Amniotic stem cell (primary cell): Measurements from ENCODE around the gene BAG5.
"Not testable (repeated sequence)": the region's sequence is repeated elsewhere in the genome, so short reads cannot be mapped to it uniquely, and the experiment has no call there.

Experiments used
- DNase-seq: peaks from one replicate; lab custom pipeline; 2025; lab: John Stamatoyannopoulos, UW

BAG5 gene

DNA sequence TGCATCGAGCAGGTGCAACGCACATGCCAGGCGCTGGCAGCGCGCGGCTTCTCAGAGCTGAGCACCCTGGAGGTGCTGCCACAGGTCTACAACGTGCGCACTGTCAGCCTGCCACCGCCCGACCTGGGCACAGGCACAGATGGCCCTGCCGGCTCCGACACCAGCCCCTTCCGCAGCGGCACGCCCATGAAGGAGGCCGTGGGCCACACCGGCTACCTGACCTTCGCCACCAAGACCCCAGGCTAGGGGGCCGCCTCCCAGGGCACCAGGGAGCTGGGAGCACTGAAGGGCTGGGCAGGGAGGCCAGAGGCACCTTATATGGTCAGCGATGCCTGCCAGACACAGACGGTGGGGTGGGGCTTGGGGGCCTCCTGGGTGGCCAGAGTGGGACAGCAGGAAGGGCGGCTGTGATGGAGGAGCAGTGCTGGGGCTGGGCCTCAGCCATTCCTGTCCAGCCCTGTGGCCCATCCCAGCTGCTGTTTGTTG, 27.8 kb downstream of the BAG5 start:
- DNase-seq, result no peak

DNA sequence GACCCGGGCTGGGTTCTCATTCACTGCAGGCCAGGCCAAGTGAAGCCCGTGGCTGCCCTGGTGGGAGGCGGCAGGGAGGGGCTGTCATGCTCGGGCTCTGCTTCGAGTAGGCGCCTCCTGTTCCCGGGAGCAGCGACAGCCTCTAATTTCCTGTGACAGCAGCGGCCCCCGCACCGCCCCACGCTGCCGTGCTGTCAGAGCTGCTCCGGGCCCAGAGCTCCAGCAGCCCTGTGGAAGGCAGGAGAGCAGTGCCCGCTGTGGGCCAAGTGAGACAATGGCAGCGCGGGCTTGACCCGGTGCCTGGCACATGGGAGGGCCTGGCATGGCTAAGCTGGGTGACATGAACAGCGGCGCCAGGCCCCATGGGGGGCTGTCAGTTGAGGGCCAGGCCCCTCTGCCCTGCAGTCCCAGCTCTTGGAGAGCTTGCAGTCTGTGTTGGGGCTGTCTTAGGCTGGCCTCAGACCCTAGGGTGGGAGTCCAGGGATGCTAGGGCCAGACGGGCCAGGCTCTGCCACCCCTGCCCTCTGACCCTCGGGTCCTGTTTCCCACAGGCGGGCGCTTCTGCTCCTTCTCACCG, 28.4 kb downstream of the BAG5 start:
- no peak for DNase-seq

DNA sequence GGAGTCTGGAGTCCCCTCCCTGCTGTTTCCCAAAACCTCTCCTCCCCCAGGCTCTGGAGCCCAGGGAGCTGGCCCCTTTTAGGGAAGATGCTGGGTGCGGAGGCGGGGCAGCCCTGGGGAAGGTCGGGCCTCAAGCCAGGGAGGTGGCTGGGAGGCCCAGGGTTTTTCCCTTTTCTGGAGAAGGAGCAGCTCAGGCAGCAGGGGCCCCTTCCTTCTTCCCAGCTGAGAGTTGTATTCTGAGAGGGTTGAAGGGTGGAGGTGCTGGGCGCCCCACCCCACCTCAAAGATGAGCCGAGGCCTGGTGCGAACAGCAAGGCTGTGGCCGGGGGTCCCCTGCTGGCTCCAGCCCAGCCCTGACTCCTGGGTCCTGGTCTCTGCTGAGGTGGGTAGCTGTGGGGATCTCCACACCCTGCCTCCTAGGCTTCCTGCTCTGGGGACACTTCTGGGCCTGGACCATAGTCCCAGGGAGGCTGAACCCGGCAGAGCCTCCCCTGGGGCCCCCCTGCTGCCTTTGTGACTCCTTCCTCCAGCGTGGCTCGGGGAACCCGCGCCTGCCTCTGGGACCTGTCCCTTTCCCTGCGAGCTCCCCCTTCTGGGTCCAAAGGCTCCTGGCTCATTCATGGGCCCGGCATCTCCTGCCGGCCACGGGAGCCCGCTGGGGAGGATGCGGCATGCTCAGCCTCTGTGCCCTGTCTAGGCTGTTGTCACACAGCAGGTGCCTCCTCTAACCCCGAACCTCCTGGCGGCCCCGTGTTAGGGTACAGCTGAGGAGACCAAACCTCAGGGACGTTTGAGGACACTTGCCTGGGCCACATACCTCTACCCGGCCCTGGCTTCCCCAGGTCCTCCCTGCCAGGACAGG, 29.1 kb downstream of the BAG5 start:
- no peak for DNase-seq

DNA sequence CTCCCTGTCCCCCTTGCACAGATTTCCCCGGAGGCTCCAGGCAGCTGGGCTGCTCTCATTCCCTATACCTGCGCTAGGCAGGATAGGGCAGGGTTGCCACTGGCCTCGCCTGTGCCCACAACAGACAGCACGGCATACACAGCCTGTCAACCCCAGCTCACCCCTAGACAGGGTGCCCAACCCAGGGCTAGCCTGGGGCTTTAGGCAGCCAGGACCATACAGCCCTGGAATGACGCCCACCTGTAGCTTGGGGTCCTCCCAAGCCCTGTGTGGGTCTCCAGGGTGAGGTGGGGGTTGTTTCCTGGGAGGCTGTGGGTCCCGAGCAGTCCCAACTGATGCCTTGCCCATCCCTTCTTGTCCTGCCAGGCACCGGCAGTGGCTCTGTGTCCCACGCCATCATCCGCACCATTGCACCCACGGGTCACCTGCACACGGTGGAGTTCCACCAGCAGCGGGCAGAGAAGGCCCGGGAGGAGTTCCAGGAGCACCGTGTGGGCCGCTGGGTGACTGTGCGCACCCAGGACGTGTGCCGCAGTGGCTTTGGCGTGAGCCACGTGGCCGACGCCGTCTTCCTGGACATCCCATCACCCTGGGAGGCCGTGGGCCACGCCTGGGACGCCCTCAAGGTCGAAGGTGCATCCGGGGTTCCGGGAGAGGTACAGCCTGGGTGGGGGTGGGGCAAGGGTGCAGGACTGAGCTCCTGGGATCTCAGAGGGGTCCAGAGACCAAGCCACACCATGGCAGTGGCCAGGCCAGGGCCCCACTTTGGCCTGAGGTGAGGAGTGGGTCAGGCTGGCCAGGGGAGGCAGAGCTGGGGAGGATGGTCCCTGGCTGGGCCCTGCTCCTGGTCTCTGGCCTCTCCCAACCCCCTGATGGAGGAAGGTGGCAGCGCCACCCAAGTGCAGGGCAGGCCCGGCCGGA, 30.0 kb downstream of the BAG5 start:
- no peak for DNase-seq

DNA sequence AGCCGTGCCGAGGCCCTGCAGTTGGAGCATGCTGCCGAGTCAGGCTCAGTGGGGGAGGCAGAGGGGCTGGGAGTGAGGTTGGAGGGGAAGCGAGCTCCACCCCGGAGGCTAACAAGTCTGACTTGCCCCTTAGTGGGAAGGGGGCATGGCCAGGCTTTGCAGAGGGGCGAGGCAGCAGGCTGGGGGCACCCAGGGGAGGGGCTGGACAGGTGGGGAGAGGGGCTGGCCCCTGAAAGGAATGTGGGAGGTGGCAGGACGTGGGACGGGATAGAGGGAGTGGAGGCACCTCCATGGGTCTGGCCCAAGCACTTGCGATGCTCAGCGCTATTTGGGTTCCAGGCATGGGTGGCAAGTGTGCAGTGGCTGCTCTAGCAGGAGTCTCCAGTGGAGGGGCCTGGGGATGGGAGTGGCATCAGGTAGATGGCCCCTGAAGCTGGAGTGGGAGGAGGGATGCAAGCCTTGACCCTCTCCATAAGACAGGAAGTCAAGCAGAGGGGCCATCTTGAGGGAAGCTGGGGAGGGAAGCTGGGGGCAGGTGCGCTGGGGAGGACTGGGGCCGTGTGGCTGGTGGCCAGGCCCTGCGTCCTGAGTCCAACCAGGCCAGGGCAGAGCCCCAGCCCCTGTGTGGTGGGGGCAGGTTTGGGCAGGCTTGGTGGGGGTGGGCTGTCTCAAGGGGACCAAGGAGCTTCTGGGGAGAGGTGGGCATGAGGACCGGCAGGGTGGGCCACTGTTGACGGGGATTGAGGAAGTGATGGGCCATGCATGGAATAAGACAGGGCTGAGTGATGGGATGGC, 30.8 kb downstream of the BAG5 start:
- no peak for DNase-seq

DNA sequence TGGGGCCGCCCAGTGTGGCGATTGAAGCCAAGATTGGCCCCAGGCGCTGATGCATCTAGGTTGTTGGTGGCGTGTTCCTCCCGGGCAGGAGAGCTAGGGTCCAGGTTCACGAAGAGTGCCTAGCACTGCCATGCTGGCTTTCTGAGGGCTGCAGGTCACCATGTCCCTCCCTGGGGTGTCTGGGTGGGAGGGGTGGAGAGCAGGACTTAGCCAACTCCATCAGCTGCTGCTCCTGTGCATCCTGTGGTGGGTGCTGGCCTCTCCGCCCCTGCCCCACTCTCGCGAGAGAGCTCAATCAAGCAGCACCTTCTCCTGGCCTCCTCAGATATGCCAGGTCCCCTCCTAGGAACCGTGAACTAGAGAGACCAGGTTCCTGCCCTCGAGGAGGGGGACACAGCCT, 31.6 kb downstream of the BAG5 start:
- DNase-seq, result no peak

DNA sequence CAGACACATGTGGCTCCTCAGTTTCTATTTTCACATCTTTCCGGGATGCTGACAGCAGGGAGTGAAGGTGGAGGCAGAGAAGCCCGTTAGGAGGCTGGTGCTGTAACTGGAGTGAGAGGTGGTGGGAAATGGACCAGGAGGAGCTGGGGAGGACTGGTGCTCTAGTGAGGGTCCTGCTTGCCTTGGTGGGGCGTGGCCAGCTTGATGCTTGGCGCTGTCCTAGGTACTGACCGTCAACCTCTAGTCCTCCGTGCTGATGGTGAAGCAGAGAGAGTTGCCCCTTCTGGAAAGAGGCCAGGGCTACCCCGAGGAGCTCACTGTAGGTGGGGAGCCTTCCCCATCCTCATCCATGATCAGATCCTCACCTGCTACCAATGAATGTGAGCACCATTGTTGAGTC, 32.1 kb downstream of the BAG5 start:
- DNase-seq, result no peak

DNA sequence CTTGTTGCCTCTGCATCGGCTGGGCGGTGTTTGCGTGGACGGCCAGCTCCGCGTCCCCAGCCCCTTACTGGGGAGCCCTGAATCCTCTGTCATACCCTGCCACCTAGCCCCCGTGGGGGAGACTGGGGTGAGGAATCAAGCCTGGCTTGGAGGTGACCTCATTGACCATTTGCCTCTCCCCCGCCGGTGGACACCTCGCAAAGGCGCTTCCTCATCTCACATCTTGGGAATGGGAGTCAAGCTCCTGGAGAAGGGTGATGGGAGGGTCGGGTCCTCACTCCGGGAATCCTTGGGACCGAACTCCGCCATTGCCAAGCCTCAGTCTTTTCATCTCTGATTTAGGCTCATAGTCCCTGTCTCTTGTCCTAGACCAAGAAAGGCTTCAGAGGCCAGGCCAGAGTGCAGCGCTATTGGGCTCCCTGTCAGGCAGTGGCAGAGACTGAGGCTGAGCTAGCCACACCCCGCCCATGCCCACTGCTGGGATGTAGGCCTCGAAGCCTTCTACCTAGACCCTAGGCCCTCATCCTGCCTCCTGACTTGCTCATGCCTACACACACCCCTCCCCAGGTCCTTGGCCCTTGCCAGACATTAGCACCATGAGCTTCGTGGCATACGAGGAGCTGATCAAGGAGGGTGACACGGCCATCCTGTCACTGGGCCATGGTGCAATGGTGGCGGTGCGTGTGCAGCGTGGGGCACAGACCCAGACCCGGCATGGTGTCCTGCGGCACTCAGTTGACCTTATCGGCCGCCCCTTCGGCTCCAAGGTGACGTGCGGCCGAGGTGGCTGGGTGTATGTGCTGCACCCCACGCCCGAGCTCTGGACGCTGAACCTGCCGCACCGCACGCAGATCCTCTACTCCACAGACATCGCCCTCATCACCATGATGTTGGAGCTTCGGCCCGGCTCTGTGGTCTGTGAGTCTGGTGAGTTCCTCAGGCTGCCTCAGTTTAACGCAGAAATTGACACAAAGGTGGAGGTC, 32.8 kb downstream of the BAG5 start:
- no peak for DNase-seq

DNA sequence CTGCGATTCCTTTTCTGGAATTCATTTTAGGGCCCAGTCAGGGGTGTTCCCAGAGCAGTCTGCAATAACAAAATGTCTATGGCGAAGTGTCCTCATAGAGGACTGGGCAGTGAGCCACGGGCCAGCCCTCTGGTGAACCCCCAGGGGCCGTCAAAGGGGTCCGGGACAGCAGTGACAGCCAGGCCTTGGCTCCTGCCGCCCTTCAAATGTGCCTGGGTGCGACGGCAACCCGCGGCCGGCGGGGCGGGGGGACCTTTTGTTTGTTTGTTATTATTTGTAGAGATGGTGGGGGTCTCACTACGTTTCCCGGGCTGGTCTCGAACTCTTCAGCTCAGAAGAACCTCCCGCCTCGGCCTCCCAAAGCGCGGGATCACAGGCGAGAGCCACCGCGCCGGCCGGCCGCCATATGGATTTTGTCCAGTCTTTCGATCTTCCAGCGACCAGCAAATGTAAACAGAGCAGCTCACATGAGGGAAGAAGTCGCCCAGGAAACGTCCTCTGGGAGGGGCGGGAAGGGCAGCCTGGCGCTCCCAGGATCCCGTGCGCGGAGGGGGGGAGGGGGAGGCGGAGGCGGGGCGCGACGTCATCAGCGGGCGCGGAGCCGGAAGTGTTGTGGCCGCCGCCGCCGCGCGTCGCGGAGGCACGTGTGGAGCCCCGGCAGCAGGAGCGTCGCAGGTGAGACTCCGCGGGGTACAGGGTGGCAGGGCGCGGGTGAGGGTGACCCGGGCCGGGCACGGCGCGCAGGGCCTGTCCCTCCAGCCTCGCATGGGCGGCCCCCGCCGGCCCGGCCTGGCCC, 33.7 kb downstream of the BAG5 start, which contains the start of gene TRMT61A:
TRMT61A (plus strand) TSS at position 610 of the 796 bp plus-strand sequence. CDS start 783 bp downstream, outside the sequence.
- DNase-seq, result peak; percentile 77

DNA sequence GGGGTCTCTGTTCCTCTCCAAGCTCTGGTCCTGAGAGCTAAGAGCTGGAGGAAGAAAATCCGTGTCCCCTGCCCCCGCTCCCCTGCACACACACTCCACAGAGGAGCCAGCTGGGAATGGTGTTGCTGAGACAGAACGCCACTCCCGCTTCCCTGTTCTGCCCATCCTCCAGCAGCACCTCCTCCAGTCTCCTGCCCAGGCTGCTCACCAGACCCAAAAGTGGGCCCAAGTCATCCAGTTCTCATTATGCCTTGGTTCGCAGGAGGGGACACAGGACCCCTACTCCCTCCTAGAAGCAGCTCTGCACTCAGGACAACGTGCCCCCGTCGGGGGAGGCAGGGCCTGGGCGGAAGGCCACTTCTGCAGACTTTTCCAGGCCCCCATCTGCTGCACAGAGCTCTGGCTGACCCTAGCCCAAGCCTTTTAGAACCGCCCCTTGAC, 34.3 kb downstream of the BAG5 start:
- DNase-seq, result no peak

DNA sequence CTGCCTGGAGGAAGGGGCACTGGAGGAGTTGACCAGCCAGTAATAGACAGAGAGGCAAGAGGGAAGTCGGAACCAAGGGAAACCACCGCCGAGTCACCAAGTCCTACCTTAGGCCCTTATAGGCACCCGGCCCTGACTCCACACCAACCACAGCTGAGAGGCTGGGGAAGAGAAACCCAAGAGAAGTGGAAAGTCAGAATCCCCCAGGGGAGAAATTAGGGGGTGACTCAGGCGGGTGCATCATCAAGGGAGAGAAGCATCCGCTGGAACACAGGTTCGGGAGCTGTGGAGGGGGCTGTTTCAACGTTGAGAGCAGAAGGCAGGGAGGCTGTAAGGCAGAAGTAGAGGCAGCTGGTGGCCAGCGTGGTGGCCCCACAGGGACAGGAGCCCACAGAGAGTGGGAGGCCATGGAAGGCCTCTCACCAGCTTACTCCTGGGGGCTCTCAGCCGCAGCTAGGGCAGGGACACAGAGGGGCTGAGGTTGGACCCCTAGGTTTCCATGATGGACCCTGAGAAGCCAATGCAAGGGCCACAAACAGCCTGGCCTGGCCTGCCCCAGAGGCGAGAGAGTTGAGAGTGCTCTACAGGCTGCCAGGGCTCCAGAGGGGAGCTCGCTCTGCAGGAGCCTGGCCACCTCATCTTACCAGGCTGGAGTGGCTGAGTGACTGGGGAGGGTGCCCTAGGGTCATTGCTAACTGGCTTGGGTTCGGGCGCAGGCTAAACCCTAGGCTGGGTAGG, 34.9 kb downstream of the BAG5 start:
- DNase-seq, result no peak

DNA sequence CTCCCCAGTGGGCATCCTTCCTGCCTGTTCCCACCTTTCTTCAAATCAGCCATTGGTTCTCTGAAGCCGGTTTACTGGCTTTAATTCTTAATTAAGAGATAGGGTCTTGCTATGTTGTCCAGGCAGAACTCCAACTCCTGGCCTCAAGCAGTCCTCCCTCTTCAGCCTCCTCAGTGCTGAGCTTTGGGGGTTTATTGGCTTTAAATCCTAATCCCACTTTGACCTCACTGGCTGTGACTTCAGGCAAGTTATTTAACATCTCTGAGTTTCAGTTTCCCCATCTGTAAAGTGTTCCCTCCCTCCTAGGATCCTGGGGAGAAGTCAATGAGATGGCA, 35.6 kb downstream of the BAG5 start:
- DNase-seq, result no peak

DNA sequence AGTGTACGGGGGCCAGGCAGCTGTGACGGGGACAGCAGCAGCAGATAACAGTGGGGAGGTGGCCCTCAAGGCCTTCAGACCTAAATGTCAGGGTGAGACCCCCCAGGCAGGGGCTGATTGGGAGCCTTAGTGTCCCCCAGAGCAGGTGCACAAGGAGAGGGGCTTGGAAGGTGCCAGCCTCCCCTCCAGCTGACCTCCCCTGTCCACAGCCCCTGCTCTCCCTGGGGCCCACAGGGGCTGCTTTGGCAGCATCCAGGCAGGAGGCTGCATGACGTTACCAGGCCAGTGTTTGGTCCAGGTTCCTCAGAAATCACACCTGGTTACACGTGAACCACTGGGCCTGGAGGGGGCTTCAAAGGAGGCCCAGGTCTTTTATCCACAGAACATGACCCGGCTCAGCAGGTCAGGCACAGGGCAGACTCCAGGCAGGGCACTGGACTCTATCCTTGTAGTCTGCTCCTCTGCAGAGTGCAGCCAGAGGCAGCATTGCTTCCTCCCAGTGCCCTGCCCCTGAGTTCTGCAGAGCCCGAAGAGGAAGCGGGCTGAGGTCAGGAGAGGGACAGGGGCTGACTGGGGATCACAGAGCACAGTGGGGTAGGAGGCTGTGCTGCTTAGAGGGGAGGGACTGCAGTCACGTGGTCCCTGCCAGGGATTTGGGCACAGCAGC, 36.1 kb downstream of the BAG5 start:
- no peak for DNase-seq

DNA sequence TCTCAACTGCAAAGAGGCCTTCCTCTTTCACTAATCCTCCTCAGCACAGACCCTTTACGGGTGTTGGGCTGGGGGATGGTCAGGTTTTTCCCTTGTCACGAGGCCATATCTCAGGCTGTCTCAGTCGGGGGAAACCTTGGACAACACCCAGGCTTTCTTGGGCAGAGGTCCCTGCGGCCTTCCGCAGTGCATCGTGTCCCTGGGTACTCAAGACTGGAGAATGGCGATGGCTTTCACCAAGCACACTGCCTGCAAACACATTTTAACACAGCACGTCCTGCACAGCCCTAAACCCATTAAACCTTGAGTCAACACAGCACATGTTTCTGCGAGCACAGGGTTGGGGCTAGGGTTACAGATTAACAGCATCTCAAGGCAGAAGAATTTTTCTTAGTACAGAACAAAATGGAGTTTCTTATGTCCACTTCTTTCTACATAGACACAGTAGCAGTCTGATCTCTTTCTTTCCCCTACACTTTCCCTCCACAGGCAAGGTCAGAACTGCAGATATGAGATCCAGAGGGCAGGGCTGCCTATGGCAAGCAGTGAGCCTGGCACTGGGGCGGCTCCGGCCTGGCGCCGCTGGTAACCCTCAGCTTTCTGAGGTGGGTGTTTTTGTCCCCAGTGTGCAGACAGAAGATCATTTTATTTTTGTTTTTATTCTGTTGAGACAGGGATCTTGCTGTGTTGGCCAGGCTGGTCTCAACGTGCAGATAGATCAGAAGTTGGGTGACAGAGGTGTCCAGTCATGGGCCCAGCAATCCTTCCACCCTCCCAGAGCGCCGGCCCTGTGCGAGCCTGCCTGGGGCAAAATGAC, 36.8 kb downstream of the BAG5 start:
- DNase-seq, result not testable (repeated sequence)

DNA sequence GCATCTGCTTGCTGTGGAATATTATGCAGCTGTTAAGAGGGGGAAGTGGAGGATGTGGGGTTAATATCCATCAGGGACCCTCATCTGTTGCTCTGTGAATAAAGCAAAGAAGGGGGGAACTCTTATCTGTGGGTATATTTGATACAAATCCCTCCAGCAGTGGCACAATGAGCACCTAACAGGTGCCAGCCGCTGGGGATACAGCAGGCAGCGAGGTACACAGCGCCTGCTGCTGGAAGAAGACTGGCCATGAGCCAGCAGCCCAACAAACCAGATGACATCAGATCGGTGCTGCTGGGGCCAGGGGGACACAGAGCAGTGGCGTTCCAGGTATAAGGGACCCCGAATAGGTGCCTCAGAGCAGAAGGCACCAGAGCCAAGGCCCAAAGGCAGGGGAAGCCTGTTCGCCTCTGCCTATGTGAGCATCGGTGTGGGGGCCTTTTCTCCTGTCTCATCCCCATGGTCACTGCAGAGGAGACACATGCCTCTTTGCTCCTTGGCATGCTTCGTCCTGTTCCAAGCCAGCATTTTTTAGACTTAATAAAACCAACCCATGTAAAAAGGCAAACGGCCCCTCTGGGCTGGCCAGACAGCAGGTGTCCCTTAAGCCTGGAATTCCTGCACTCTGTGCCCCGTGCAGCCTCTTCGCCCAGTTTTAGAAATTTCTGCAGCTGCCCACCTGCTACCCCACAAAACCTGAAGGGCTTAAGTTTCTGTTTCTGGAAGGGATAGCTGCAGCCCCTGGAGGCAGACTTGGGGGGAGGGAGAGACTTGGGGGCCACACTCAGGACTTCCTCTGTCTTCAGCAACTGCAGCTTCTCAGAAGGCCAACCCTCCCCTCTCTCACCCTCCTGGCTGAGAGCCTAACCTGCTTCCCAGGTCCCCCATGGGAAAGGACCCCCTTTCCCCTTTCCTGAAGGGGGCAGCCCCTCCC, 38.2 kb downstream of the BAG5 start:
- DNase-seq, result no peak

DNA sequence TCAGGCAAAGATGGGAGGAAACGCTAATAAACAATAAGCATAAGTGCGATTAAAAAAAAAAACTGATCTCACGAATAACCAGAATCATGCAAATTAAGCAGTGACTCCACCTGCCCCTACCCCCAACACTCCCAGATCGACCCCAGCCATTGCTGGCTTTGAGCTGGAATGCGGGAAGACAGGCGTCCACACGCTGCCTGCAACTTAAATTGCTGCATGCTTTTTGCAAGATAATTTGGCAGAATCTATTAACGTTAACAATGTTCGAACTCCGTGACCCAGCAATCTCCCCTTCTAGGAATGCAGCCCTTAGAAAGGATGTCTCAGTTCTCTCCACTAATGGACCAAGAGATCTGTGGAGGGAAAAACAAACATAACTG, 38.9 kb downstream of the BAG5 start:
- DNase-seq, result no peak
